SK-N-SH (cell line): Measurements from ENCODE around the gene ARFIP1. TPM values are rescaled to one million over a fixed set of nuclear protein-coding genes. Genes with fewer than 3 reads are reported as not detected.

Experiments used
- CTCF ChIA-PET: fragments of 300-600, 350-600 bp; formaldehyde crosslinking; extraction: SDS; loops from one replicate; lab custom pipeline; 2021; lab: Yijun Ruan, JAX
- POLR2A ChIA-PET: fragments of 350-600 bp; sonication (Branson Sonifier 250); formaldehyde crosslinking; extraction: SDS; loops from one replicate; lab custom pipeline; 2020; ENCODE audit warnings: antibody characterized with exemption, inconsistent platforms; lab: Yijun Ruan, JAX
- DNase-seq: peaks from one replicate; pipeline ENCODE4 v3.0.0; 2012
- H2AFZ ChIP-seq: fragments of 200-600 bp; sonication (generic); 2 replicates; pipeline ENCODE4 v1.8.1; 2016; ENCODE audit warnings: antibody characterized with exemption, mild to moderate bottlenecking, low read depth
- H3F3A ChIP-seq: fragments of 200-600 bp; sonication (generic); replicated peaks from 2 replicates; pipeline ENCODE3; 2016; ENCODE audit warnings: antibody characterized with exemption, mild to moderate bottlenecking; ENCODE audit not compliant: insufficient read depth
- H3K27ac ChIP-seq, 2 experiments: fragments of 200-500 bp in 1 of 2; fragments of 200-600 bp in 1 of 2; sonication (Bioruptor generic) in 1 of 2; sonication (generic), shearing (Covaris generic) in 1 of 2; 2 replicates each; pipeline versions ENCODE4 v1.5.1 to v1.6.1; 2014 to 2016; ENCODE audit warnings: low read depth in 2 of 2, inconsistent platforms in 1 of 2, low read length in 1 of 2, mild to moderate bottlenecking in 1 of 2, mixed read lengths in 1 of 2
- H3K27me3 ChIP-seq: fragments of 200-600 bp; sonication (generic), shearing (Covaris generic); 2 replicates; pipeline ENCODE4 v1.6.1; 2016; ENCODE audit warnings: mixed run types; ENCODE audit not compliant: insufficient read depth
- H3K36me3 ChIP-seq, 2 experiments: fragments of 200-500 bp in 1 of 2; fragments of 200-600 bp in 1 of 2; sonication (Bioruptor generic) in 1 of 2; sonication (generic) in 1 of 2; replicated peaks in 1 of 2; 2 replicates each; pipeline versions ENCODE3 to v1.5.1; 2014 to 2016; ENCODE audit warnings: low read length in 1 of 2, mild to moderate bottlenecking in 1 of 2; ENCODE audit not compliant: insufficient read depth in 2 of 2, control insufficient read depth in 1 of 2
- H3K4me1 ChIP-seq, 2 experiments: fragments of 200-500 bp in 1 of 2; fragments of 200-600 bp in 1 of 2; sonication (Bioruptor generic) in 1 of 2; sonication (generic), shearing (Covaris generic) in 1 of 2; 2 replicates each; pipeline versions ENCODE4 v1.5.1 to v1.6.1; 2014 to 2016; ENCODE audit warnings: low read depth in 1 of 2, low read length in 1 of 2, mixed run types in 1 of 2; ENCODE audit not compliant: insufficient read depth in 2 of 2, control insufficient read depth in 1 of 2
- H3K4me2 ChIP-seq: fragments of 200-600 bp; sonication (generic), shearing (Covaris generic); 2 replicates; pipeline ENCODE4 v1.6.1; 2017; ENCODE audit warnings: mixed run types
- H3K4me3 ChIP-seq, 2 experiments: fragments of 200-500 bp in 1 of 2; fragments of 200-600 bp in 1 of 2; sonication (Bioruptor generic) in 1 of 2; sonication (generic), shearing (Covaris generic) in 1 of 2; 2 replicates each; pipeline versions ENCODE4 v1.5.1 to v1.8.1; 2014 to 2016; ENCODE audit warnings: low read depth in 2 of 2, inconsistent platforms in 1 of 2, low read length in 1 of 2, mild to moderate bottlenecking in 1 of 2, mixed read lengths in 1 of 2, moderate library complexity in 1 of 2
- H3K79me2 ChIP-seq: fragments of 200-600 bp; sonication (generic); 2 replicates; pipeline ENCODE4 v1.8.1; 2017; ENCODE audit warnings: mild to moderate bottlenecking; ENCODE audit not compliant: insufficient read depth
- H3K9ac ChIP-seq: fragments of 200-600 bp; sonication (generic); 2 replicates; pipeline ENCODE4 v1.6.1; 2017; ENCODE audit warnings: mixed run types
- H3K9me2 ChIP-seq: fragments of 200-600 bp; sonication (generic); 2 replicates; pipeline ENCODE4 v1.6.1; 2017; ENCODE audit warnings: mixed run types
- H3K9me3 ChIP-seq: fragments of 200-600 bp; sonication (generic); 2 replicates; pipeline ENCODE4 v1.6.1; 2017; ENCODE audit warnings: mixed run types, mild to moderate bottlenecking, moderate library complexity
- H4K20me1 ChIP-seq: fragments of 200-600 bp; sonication (generic); 2 replicates; pipeline ENCODE4 v1.6.1; 2017; ENCODE audit warnings: mild to moderate bottlenecking, mixed run types; ENCODE audit not compliant: insufficient read depth
- CTCF ChIP-seq: fragments of 200-600 bp; sonication (generic); IDR thresholded peaks from 2 replicates; pipeline ENCODE4 v1.6.1; 2017; ENCODE audit warnings: antibody characterized with exemption, mild to moderate bottlenecking, moderate library complexity
- EZH2phosphoT487 ChIP-seq: fragments of 200-600 bp; sonication (generic); IDR thresholded peaks from 2 replicates; pipeline ENCODE4 v1.6.1; 2017; ENCODE audit warnings: low read depth, mixed run types, mild to moderate bottlenecking, antibody characterized with exemption, moderate library complexity, borderline replicate concordance
- FOSL2 ChIP-seq: IDR thresholded peaks from 2 replicates; pipeline ENCODE4 v1.4.0; 2012; ENCODE audit warnings: low read depth, mild to moderate bottlenecking, moderate library complexity, borderline replicate concordance
- FOXM1 ChIP-seq: IDR thresholded peaks from 2 replicates; pipeline ENCODE4 v1.4.0; 2012; ENCODE audit warnings: low read depth, mild to moderate bottlenecking
- GABPA ChIP-seq: IDR thresholded peaks from 2 replicates; pipeline ENCODE4 v1.4.0; 2012; ENCODE audit warnings: low read depth, mild to moderate bottlenecking
- MAX ChIP-seq: IDR thresholded peaks from 2 replicates; pipeline ENCODE4 v1.4.0; 2012; ENCODE audit warnings: low read depth
- POLR2AphosphoS5 ChIP-seq: IDR thresholded peaks from 2 replicates; pipeline ENCODE4 v1.6.1; 2012; ENCODE audit warnings: low read depth, low read length
- RAD21 ChIP-seq: IDR thresholded peaks from 2 replicates; pipeline ENCODE4 v1.6.1; 2012; ENCODE audit warnings: mild to moderate bottlenecking, low read length
- RFX5 ChIP-seq: IDR thresholded peaks from 2 replicates; pipeline ENCODE4 v1.6.1; 2012; ENCODE audit warnings: mild to moderate bottlenecking, improper control_type of control experiment, low read length
- USF2 ChIP-seq: fragments of 150-350 bp; IDR thresholded peaks from 2 replicates; pipeline ENCODE4 v1.6.1; 2017; ENCODE audit warnings: antibody characterized with exemption, low read length, low read depth, borderline replicate concordance
- WGBS: methylation state at CpG from one replicate; pipeline ENCODE4 v1.1.6; 2017; ENCODE audit warnings: low lambda C conversion rate; 5-methylcytosine and 5-hydroxymethylcytosine counted together
- polyA plus RNA-seq, 3 experiments: library from polyadenylated mRNA; depleted of rRNA; stranded (reverse); fragments of >200 nt; gene quantifications; 2 replicates each; pipeline ENCODE4 v1.2.3, GENCODE V29; 2012

Gene ARFIP1
- polyA plus RNA-seq, 1 of the 3 experiments (the other 2 are of a cell fraction) = 15.7 TPM

GRCh38 chr4:152943672-152944071 is 163.9 kb downstream of the ARFIP1 start:
- Histone ChIP-seq H3K9me2 (no peaks in the 10 kb centered on the region), H3K4me1 (no peaks in the 10 kb centered on the region; a peak in 2 of 4 replicates), H3K27me3 (peaks cover 11% of the 10 kb centered on the region), H3K9me3 (no peaks in the 10 kb centered on the region), H3K9ac (no peak overlapping the region), H3K27ac (no peak overlapping the region; a peak in 1 of 4 replicates), H4K20me1 (no peaks in the 10 kb centered on the region), H2AFZ (no peak overlapping the region), H3K36me3 (no peaks in the 10 kb centered on the region), H3K79me2 (no peaks in the 10 kb centered on the region), H3K4me2 (no peak overlapping the region), H3K4me3 (no peak overlapping the region), H3F3A (no peaks in the 10 kb centered on the region)
- POLR2A ChIA-PET = no interaction called here
- WGBS = 83% methylated on average over 6 of the region's 6 CpGs
- no peak for TF ChIP-seq MAX
- no peak for TF ChIP-seq EZH2phosphoT487
- no peak for TF ChIP-seq USF2
- no peak for TF ChIP-seq FOXM1
- DNase-seq = no peak
- CTCF ChIA-PET = interaction anchor here (0.6 to 1.5 kb wide), 3 partner anchors 11 to 185 kb away, joined by 3 to 10 read pairs (median 5); no protein-coding TSS in a partner anchor

- ChIA-PET CTCF (interaction anchor here (1.0 to 1.5 kb wide), 3 partner anchors 10 to 183 kb away, joined by 3 to 10 read pairs (median 5); no protein-coding TSS in a partner anchor), POLR2A (no interaction called here)
- Histone ChIP-seq H3K9ac (no peak overlapping the region), H3K79me2 (no peaks in the 10 kb centered on the region), H3F3A (no peaks in the 10 kb centered on the region), H3K27me3 (peaks cover 4% of the 10 kb centered on the region), H3K4me1 (no peaks in the 10 kb centered on the region; a peak in 2 of 4 replicates), H3K36me3 (no peaks in the 10 kb centered on the region), H3K9me3 (no peaks in the 10 kb centered on the region), H3K4me2 (no peak overlapping the region), H2AFZ (no peak overlapping the region), H3K27ac (no peak overlapping the region), H3K9me2 (no peaks in the 10 kb centered on the region), H3K4me3 (no peak overlapping the region), H4K20me1 (no peaks in the 10 kb centered on the region)
- no peak for TF ChIP-seq CTCF
- no peak for TF ChIP-seq FOSL2
- no peak for TF ChIP-seq GABPA
- TF ChIP-seq RAD21 = no peak
- no peak for TF ChIP-seq RFX5
- TF ChIP-seq POLR2AphosphoS5 = no peak
- 62% methylated on average over 4 of the region's 4 CpGs for WGBS
- no peak for DNase-seq
Measured at GRCh38 chr4:152944666-152945320, 165.0 kb downstream of the ARFIP1 start.
